Erythroblast (primary cell): ENCODE data around the gene NCS1.

ENCODE experiments used
- GATA1 ChIP-seq: IDR thresholded peaks from 2 replicates; pipeline ENCODE4 v1.6.1; 2011; ENCODE audit warnings: low read depth, mild to moderate bottlenecking, control low read depth, low read length, moderate library complexity
- POLR2A ChIP-seq: IDR thresholded peaks from 2 replicates; pipeline ENCODE4 v1.6.1; 2011; ENCODE audit warnings: mild to moderate bottlenecking, low read length

- TF ChIP-seq POLR2A (no peak), GATA1 (no peak)
Observed at GRCh38 chr9:130189840-130190239, 17.6 kb downstream of the NCS1 start.
